ENCODE measurements around the gene UBR1.
A peak's percentile ranks its signal among the peaks of the same experiment; 100 is the strongest.

The UBR1 gene

GRCh38 chr15:42940527-42940926 lies 165.3 kb downstream of the UBR1 start:
- no peak for TF ChIP-seq CTCF (IDR thresholded peaks at IDR 0.05; ENCODE audit: control insufficient read depth, extremely low read depth, insufficient read depth)
- no peak for DNase-seq (ENCODE audit: low read depth)
- H3K4me3 ChIP-seq (ENCODE audit: low read depth, low read length) = no peak overlapping the region

- no peak overlapping the region for H3K4me3 ChIP-seq (ENCODE audit: low read depth, low read length)
- DNase-seq (ENCODE audit: low read depth) = no peak
- no peak for TF ChIP-seq CTCF (IDR thresholded peaks at IDR 0.05; ENCODE audit: control insufficient read depth, extremely low read depth, insufficient read depth)
Measured at GRCh38 chr15:42939841-42940240, 166.0 kb downstream of the UBR1 start.

GRCh38 chr15:42937143-42937542 lies 168.7 kb downstream of the UBR1 start:
- TF ChIP-seq CTCF (IDR thresholded peaks at IDR 0.05; ENCODE audit: control insufficient read depth, extremely low read depth, insufficient read depth) = no peak
- no peak for DNase-seq (ENCODE audit: low read depth)
- H3K4me3 ChIP-seq (ENCODE audit: low read depth, low read length) = no peak overlapping the region

GRCh38 chr15:42933886-42934667 lies 171.8 kb downstream of the UBR1 start:
- no peak for TF ChIP-seq CTCF (IDR thresholded peaks at IDR 0.05; ENCODE audit: control insufficient read depth, extremely low read depth, insufficient read depth)
- no peak overlapping the region for H3K4me3 ChIP-seq (ENCODE audit: low read depth, low read length)
- DNase-seq (ENCODE audit: low read depth) = no peak

- H3K4me3 ChIP-seq (ENCODE audit: low read depth, low read length) = no peak overlapping the region
- TF ChIP-seq CTCF (IDR thresholded peaks at IDR 0.05; ENCODE audit: control insufficient read depth, extremely low read depth, insufficient read depth) = no peak
- no peak for DNase-seq (ENCODE audit: low read depth)
Measured at GRCh38 chr15:42932833-42933515, 172.9 kb downstream of the UBR1 start.

GRCh38 chr15:42931702-42932486 lies 173.9 kb downstream of the UBR1 start:
- DNase-seq (ENCODE audit: low read depth) = peak; percentile 36
- no peak for TF ChIP-seq CTCF (IDR thresholded peaks at IDR 0.05; ENCODE audit: control insufficient read depth, extremely low read depth, insufficient read depth)
- H3K4me3 ChIP-seq (ENCODE audit: low read depth, low read length) = no peak overlapping the region

Data from LNCaP clone FGC (cell line).